GM21447 (cell line): ENCODE data around the gene UQCRC2.
"Not testable (repeated sequence)": the region's sequence is repeated elsewhere in the genome, so short reads cannot be mapped to it uniquely, and the experiment has no call there.

Experiments used
- ATAC-seq: cut with Tn5 transposase; IDR thresholded peaks from one replicate; pipeline ENCODE4 v1.9.1; 2021; ENCODE audit not compliant: unreplicated experiment

Gene UQCRC2

DNA sequence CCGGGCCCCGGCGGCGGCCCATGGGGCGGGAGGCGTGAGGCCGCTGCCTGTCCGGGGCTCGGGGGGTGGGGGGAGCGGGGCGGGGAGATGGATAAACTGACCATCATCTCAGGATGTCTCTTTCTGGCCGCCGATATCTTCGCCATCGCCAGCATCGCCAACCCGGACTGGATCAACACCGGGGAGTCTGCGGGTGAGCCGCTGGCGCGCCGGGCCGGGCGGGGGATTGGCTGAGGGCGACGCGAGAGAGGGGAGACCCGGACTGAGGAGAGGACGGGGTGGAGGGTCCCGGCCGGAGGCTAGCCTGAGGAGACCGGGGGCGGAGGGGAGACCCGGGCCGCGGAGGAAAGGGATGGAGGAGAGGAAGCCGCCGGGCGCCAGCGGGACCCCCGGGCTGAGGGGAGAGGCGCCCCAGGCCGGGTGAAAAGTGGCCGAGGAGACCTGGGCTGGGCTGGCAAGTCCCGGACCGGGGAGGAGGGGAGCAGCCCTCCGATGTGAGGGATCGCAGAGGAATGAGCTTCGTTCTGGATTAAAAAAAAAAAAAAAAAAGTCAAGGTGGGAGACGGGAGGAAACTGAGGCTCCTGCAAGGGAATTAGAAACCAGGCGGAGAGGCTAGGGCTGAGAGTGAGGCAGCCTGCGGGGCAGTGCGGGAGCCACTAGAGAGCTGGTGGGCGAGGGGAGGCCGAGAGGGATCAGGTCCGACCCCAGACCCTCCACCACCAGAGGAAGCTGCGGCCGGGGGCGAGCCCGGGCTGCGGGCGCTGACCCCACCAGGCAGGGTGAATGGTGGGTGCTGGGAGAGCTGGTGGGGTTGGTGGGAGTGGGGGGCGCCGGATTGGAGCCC is 55.3 kb downstream of the UQCRC2 start:
- ATAC-seq, result no peak

- ATAC-seq, result no peak
Observed at GRCh38 chr16:22010902-22011301, 57.7 kb downstream of the UQCRC2 start.

DNA sequence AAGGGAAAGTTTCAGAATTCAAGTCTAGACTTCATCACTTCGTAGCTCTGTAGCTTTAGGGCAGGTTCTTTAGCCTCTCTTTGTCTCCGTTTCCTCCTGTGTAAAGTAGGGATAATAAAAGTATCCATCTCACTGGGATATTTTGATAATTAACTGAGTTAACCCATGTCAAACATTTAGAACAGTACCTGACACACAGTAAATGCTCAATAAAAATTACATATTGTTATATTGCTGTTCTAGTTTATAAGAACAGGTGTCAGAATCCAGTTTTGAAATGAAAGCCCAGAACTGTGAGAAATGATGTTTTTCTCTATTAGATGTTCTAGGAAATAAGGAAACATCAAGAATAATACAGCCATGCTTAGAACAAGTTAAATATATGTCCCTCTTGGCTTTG is 59.1 kb downstream of the UQCRC2 start:
- no peak for ATAC-seq

- no peak for ATAC-seq
Observed at GRCh38 chr16:22013486-22013885, 60.3 kb downstream of the UQCRC2 start.

DNA sequence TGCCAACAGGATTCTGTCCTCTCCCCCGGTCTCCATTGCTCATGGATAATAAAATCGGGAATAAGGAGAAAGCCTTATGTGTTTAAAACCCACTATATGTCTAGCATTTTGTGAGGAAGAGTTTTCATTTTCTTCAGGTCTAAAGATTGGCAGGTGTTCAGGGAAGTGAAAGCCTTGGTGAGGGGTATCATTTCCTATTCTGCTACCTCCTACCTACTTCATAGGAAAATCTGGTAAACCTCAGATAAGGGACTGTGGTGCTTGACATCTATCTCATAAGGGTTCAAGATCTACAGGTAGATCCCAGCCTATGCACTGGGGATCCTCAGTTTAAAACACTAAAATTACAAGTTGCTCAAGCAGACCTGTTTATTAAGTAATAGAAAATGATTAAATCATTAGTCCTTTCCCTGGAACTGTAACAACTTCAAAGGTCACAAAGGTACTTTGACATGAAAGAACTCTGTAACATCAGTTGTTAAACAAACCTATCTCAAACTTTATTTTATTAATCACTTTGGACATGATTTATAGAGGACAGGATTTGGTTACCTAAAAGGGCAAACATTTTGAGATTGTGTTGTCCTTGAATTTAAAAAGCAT is 61.2 kb downstream of the UQCRC2 start:
- ATAC-seq, result no peak

GRCh38 chr16:22016927-22017326 is 63.8 kb downstream of the UQCRC2 start:
- ATAC-seq, result no peak

DNA sequence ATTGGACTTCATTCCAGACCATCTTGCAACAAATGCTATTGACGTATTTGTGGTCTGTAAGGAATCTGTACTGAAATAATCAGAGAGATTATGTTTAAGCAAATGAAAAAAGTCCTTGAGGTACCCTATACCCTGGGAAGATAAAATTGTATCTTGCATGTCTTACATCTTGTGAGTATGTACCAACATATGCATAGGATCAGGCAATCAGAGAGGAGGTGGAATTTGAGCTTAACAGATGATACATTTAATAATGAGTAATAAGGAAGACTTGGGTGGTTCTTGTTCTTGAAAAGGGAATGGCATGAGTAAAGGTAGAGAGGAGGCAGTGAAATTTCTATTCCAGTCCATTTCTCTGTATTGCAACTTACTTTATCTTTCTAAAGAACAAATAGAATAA is 65.4 kb downstream of the UQCRC2 start:
- ATAC-seq, result no peak

DNA sequence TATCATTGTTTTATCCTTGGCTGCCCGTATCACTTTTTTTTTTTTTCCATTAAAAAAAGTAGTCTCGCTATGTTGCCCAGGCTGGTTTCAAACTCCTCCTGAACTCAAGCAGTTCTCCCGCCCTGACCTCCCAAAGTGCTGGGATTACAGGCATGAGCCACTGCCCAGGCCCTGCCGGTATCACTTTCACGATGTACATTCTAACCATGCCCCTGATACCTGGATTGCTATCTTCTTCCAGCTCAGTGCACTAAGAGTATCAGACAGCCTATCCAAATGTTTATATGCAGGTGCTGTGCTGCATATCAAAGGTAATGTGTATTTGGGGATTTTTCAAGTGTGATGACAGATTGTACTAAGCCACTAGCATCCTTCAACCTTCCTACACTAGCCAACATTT is 69.0 kb downstream of the UQCRC2 start:
- ATAC-seq, result no peak

GRCh38 chr16:22023505-22023904 is 70.3 kb downstream of the UQCRC2 start:
- ATAC-seq, result no peak

DNA sequence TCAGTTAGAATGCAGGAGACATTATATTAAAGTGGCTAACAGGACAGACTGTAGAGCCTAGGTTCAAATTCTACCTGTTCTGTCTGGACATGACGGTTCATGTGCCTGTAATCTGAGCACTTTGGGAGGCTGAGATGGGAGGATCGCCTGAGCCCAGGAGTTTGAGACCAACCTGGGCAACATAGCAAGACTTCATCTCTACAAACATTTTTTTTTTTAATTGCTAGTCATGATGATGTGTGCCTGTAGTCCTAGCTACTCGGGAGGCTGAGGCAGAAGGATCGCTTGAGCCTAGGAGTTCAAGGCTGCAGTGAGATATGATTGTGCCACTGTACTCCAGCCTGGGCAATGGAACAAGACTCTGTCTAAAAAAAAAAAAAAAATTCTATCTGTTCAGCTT is 71.6 kb downstream of the UQCRC2 start:
- ATAC-seq, result not testable (repeated sequence)

GRCh38 chr16:22027633-22028032 is 74.5 kb downstream of the UQCRC2 start:
- no peak for ATAC-seq

DNA sequence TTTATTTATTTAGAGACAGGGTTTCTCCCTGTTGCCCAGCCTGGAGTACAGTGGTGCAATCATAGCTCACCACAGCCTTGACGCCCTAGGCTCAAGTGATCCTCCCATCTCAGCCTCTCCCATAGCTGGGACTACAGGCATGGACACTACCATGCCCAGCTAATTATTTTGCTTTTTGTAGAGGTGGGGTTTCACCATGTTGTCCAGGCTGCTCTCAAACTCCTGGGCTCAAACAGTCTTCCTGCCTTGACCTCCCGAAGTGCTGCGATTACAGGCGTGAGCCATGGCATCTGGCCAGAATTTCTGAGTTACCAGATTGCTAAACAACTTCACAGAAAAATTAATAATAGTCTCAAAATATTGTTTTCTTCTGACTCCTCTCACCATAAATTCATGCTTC is 76.5 kb downstream of the UQCRC2 start:
- ATAC-seq, result no peak

- ATAC-seq, result no peak
Observed at GRCh38 chr16:22030087-22030812, 77.1 kb downstream of the UQCRC2 start.

- ATAC-seq, result no peak
Observed at GRCh38 chr16:22031483-22032083, 78.4 kb downstream of the UQCRC2 start.
